Esophagus muscularis mucosa (tissue), 3 donors: ENCODE data around the gene CSPG4.
"Not testable (repeated sequence)": the region's sequence is repeated elsewhere in the genome, so short reads cannot be mapped to it uniquely, and the experiment has no call there.

Experiments used
- POLR2A ChIP-seq: fragments of 450-650 bp; IDR thresholded peaks from one replicate; pipeline ENCODE4 v1.6.1; 2017; ENCODE audit warnings: antibody characterized with exemption, moderate library complexity, mild to moderate bottlenecking, low read depth
- TF ChIP-seq, protein P1 (sequence below), 3 experiments: fragments of 200-600 bp in 2 of 3; fragments of 450-650 bp in 1 of 3; sonication (generic) in 2 of 3; IDR thresholded peaks; one replicate each; pipeline ENCODE4 v1.5.1; 2017 to 2019; ENCODE audit warnings: antibody characterized with exemption in 3 of 3, mild to moderate bottlenecking in 2 of 3, moderate library complexity in 1 of 3

DNA sequence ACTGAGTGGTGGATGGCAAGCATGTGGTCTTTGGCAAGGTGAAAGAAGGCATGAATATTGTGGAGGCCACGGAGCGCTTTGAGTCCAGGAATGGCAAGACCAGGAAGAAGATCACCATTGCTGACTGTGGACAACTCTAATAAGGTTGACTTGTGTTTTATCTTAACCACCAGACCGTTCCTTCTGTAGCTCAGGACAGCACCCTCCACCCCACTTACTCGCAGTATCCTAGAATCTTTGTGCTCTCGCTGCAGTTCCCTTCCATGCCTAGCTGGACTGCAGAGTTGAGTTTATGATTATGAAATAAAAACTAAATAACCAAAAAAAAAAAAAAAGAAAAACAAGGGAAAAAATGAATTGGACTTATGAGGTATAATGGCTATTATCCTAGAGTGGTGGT lies 34.5 kb upstream of the CSPG4 start:
- not testable (repeated sequence) for TF ChIP-seq POLR2A
- TF ChIP-seq, protein P1, sequence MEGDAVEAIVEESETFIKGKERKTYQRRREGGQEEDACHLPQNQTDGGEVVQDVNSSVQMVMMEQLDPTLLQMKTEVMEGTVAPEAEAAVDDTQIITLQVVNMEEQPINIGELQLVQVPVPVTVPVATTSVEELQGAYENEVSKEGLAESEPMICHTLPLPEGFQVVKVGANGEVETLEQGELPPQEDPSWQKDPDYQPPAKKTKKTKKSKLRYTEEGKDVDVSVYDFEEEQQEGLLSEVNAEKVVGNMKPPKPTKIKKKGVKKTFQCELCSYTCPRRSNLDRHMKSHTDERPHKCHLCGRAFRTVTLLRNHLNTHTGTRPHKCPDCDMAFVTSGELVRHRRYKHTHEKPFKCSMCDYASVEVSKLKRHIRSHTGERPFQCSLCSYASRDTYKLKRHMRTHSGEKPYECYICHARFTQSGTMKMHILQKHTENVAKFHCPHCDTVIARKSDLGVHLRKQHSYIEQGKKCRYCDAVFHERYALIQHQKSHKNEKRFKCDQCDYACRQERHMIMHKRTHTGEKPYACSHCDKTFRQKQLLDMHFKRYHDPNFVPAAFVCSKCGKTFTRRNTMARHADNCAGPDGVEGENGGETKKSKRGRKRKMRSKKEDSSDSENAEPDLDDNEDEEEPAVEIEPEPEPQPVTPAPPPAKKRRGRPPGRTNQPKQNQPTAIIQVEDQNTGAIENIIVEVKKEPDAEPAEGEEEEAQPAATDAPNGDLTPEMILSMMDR (IDR thresholded peaks at IDR 0.05) = not testable (repeated sequence)
